ENCODE measurements around the gene NOD1.
A peak's percentile ranks its signal among the peaks of the same experiment; 100 is the strongest.
"Not testable (repeated sequence)": the region's sequence is repeated elsewhere in the genome, so short reads cannot be mapped to it uniquely, and the experiment has no call there.

The NOD1 gene

DNA sequence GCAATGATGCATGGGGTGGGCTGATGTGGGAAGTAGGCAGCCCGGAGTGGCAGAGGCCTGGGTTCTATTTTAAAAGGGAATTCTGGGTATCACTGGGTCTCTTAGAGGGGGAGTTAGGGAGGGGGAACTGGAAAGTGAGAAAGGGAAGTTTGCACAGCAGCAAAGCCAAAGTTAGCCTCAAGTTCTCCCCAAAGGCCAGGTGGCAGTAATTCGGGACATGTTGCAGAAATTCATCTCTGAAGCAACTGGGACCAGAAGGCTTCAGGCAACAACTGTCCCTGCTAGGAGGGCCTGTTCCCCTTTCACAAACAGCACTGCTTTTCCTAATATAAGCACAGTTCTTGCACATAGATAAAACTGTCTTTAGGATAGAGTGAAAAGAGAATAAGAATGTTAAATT lies 67.4 kb downstream of the NOD1 start:
- H3K4me1 ChIP-seq (ENCODE audit: insufficient read depth, low read length) = no peaks in the 10 kb centered on the region
- no peak overlapping the region for H3K4me3 ChIP-seq (ENCODE audit: low read length)
- H3K9ac ChIP-seq (ENCODE audit: low read depth, low read length) = no peak overlapping the region
- no peaks in the 10 kb centered on the region; the same call in 1 of the 2 replicates for H3K36me3 ChIP-seq (ENCODE audit: insufficient read depth, low read length)
- H3K27ac ChIP-seq (ENCODE audit: low read depth, low read length) = no peak overlapping the region
- peaks cover 12% of the 10 kb centered on the region for H3K9me3 ChIP-seq (ENCODE audit: insufficient read depth, low read depth, low read length)
- no peaks in the 10 kb centered on the region for H3K27me3 ChIP-seq (ENCODE audit: insufficient read depth, low read length)
- WGBS = 92% methylated on average over 2 of the region's 2 CpGs

GRCh38 chr7:30406664-30407425 lies 71.7 kb downstream of the NOD1 start:
- Histone ChIP-seq H3K9ac (ENCODE audit: low read depth, low read length) (no peak overlapping the region), H3K27me3 (ENCODE audit: insufficient read depth, low read length) (no peaks in the 10 kb centered on the region), H3K27ac (ENCODE audit: low read depth, low read length) (no peak overlapping the region), H3K4me1 (ENCODE audit: insufficient read depth, low read length) (no peaks in the 10 kb centered on the region), H3K9me3 (ENCODE audit: insufficient read depth, low read depth, low read length) (no peaks in the 10 kb centered on the region), H3K36me3 (ENCODE audit: insufficient read depth, low read length) (peaks cover 4% of the 10 kb centered on the region; the same call in 1 of the 2 replicates), H3K4me3 (ENCODE audit: low read length) (no peak overlapping the region)
- 96% methylated on average over 13 of the region's 13 CpGs for WGBS

- H3K9ac ChIP-seq (ENCODE audit: low read depth, low read length) = no peak overlapping the region
- H3K27ac ChIP-seq (ENCODE audit: low read depth, low read length) = no peak overlapping the region
- H3K9me3 ChIP-seq (ENCODE audit: insufficient read depth, low read depth, low read length) = no peaks in the 10 kb centered on the region
- H3K27me3 ChIP-seq (ENCODE audit: insufficient read depth, low read length) = no peaks in the 10 kb centered on the region
- WGBS = 90% methylated on average over 2 of the region's 2 CpGs
- H3K4me3 ChIP-seq (ENCODE audit: low read length) = no peak overlapping the region
- H3K36me3 ChIP-seq (ENCODE audit: insufficient read depth, low read length) = peaks cover 4% of the 10 kb centered on the region; the same call in 1 of the 2 replicates
- H3K4me1 ChIP-seq (ENCODE audit: insufficient read depth, low read length) = no peaks in the 10 kb centered on the region
Measured at GRCh38 chr7:30405179-30405578, 73.4 kb downstream of the NOD1 start.

GRCh38 chr7:30403477-30403876 lies 75.1 kb downstream of the NOD1 start:
- H3K27ac ChIP-seq (ENCODE audit: low read depth, low read length) = no peak overlapping the region
- no peaks in the 10 kb centered on the region for H3K4me1 ChIP-seq (ENCODE audit: insufficient read depth, low read length)
- 94% methylated on average over 3 of the region's 3 CpGs for WGBS
- no peak overlapping the region for H3K4me3 ChIP-seq (ENCODE audit: low read length)
- no peaks in the 10 kb centered on the region for H3K27me3 ChIP-seq (ENCODE audit: insufficient read depth, low read length)
- no peak overlapping the region for H3K9ac ChIP-seq (ENCODE audit: low read depth, low read length)
- no peaks in the 10 kb centered on the region for H3K9me3 ChIP-seq (ENCODE audit: insufficient read depth, low read depth, low read length)
- H3K36me3 ChIP-seq (ENCODE audit: insufficient read depth, low read length) = peaks cover 4% of the 10 kb centered on the region; the same call in 1 of the 2 replicates

GRCh38 chr7:30396389-30396788 lies 82.2 kb downstream of the NOD1 start:
- Histone ChIP-seq H3K9me3 (ENCODE audit: insufficient read depth, low read depth, low read length) (no peaks in the 10 kb centered on the region), H3K4me1 (ENCODE audit: insufficient read depth, low read length) (peaks cover 10% of the 10 kb centered on the region), H3K27ac (ENCODE audit: low read depth, low read length) (no peak overlapping the region), H3K4me3 (ENCODE audit: low read length) (no peak overlapping the region), H3K36me3 (ENCODE audit: insufficient read depth, low read length) (no peaks in the 10 kb centered on the region), H3K9ac (ENCODE audit: low read depth, low read length) (no peak overlapping the region), H3K27me3 (ENCODE audit: insufficient read depth, low read length) (no peaks in the 10 kb centered on the region)
- WGBS = 87% methylated on average over 7 of the region's 7 CpGs

DNA sequence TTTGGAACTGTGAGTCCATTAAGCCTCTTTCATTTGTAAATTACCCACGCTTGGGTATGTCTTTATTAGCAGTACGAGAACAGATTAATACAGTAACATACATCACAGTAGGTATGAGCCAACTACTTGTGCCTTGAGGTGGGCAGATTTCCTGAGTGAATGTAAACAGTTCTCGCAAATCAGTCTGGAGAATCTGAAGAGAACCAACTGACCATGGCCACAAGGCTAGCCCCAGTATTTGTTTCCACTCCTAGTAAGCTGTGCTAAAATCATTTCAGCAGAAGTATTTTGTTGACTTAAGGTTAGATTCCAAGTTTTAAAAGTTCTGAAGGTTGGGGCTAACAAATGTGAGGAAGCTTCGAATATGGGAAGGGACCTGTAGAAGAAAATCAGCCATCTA lies 82.9 kb downstream of the NOD1 start:
- WGBS = 82% methylated on average over 4 of the region's 4 CpGs
- Histone ChIP-seq H3K27me3 (ENCODE audit: insufficient read depth, low read length) (no peaks in the 10 kb centered on the region), H3K9me3 (ENCODE audit: insufficient read depth, low read depth, low read length) (no peaks in the 10 kb centered on the region), H3K36me3 (ENCODE audit: insufficient read depth, low read length) (no peaks in the 10 kb centered on the region), H3K4me1 (ENCODE audit: insufficient read depth, low read length) (peaks cover 17% of the 10 kb centered on the region), H3K9ac (ENCODE audit: low read depth, low read length) (no peak overlapping the region), H3K4me3 (ENCODE audit: low read length) (no peak overlapping the region), H3K27ac (ENCODE audit: low read depth, low read length) (no peak overlapping the region)

DNA sequence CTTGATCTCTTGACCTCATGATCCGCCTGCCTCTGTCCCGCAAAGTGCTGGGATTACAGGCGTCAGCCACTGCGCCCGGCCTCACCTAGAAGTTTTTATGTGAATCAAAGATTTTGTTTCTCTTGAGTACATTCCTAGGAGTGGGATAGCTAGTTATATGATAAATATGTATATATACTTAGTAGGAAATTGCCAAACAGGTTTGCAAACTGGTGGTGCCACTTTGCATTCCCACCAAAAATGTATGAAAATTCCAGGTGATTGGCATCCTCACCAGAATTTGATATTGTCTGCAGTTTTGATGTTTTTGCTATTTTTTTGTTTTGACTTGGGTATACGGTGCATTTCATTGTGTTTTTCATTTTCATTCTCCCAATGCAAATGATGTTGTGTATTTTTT lies 86.8 kb downstream of the NOD1 start:
- no peaks in the 10 kb centered on the region for H3K27me3 ChIP-seq (ENCODE audit: insufficient read depth, low read length)
- H3K9me3 ChIP-seq (ENCODE audit: insufficient read depth, low read depth, low read length) = no peaks in the 10 kb centered on the region
- no peak overlapping the region for H3K27ac ChIP-seq (ENCODE audit: low read depth, low read length)
- H3K9ac ChIP-seq (ENCODE audit: low read depth, low read length) = no peak overlapping the region
- H3K36me3 ChIP-seq (ENCODE audit: insufficient read depth, low read length) = no peaks in the 10 kb centered on the region
- no peak overlapping the region for H3K4me3 ChIP-seq (ENCODE audit: low read length)
- H3K4me1 ChIP-seq (ENCODE audit: insufficient read depth, low read length) = peaks cover 23% of the 10 kb centered on the region
- 95% methylated on average over 5 of the region's 6 CpGs for WGBS

GRCh38 chr7:30390736-30391636 lies 87.6 kb downstream of the NOD1 start:
- Histone ChIP-seq H3K4me3 (ENCODE audit: low read length) (peak overlapping the region; percentile 15; the same call in 1 of the 2 replicates), H3K4me1 (ENCODE audit: insufficient read depth, low read length) (peaks cover 23% of the 10 kb centered on the region), H3K36me3 (ENCODE audit: insufficient read depth, low read length) (no peaks in the 10 kb centered on the region), H3K27ac (ENCODE audit: low read depth, low read length) (peak overlapping the region; percentile 63; the same call in 1 of the 2 replicates), H3K9ac (ENCODE audit: low read depth, low read length) (peak overlapping the region; percentile 20; the same call in 1 of the 2 replicates), H3K9me3 (ENCODE audit: insufficient read depth, low read depth, low read length) (no peaks in the 10 kb centered on the region), H3K27me3 (ENCODE audit: insufficient read depth, low read length) (no peaks in the 10 kb centered on the region)
- WGBS = 57% methylated on average over 7 of the region's 8 CpGs

DNA sequence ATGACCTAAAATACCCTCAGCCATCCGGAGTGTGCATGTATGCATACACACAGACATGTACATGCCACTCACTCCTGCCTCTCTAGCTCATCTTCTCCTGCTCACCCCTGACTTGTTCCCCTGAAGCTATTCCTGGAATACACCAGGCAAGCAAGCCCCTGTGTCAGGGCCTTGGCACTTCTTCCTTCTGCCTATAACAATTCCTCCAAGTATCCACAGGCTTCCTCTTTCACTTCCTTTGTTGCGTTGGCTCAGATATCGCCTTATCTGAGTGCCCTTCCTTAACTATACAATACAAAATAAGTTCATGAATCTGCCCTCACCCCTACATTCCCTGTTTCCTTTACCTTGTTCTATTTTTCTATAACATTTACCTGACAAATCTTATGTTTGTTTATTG lies 88.8 kb downstream of the NOD1 start:
- no peaks in the 10 kb centered on the region for H3K27me3 ChIP-seq (ENCODE audit: insufficient read depth, low read length)
- H3K4me3 ChIP-seq (ENCODE audit: low read length) = no peak overlapping the region

GRCh38 chr7:30382607-30383006 lies 96.0 kb downstream of the NOD1 start:
- Histone ChIP-seq H3K9me3 (ENCODE audit: insufficient read depth, low read depth, low read length) (no peaks in the 10 kb centered on the region), H3K36me3 (ENCODE audit: insufficient read depth, low read length) (no peaks in the 10 kb centered on the region), H3K9ac (ENCODE audit: low read depth, low read length) (no peak overlapping the region), H3K4me3 (ENCODE audit: low read length) (no peak overlapping the region), H3K4me1 (ENCODE audit: insufficient read depth, low read length) (no peaks in the 10 kb centered on the region), H3K27me3 (ENCODE audit: insufficient read depth, low read length) (no peaks in the 10 kb centered on the region), H3K27ac (ENCODE audit: low read depth, low read length) (no peak overlapping the region)
- 100% methylated on average over 1 of the region's 1 CpG for WGBS

More for the DNA sequence above, 88.8 kb downstream of the NOD1 start:
- H3K27ac ChIP-seq (ENCODE audit: low read depth, low read length) = no peak overlapping the region
- H3K9ac ChIP-seq (ENCODE audit: low read depth, low read length) = no peak overlapping the region
- H3K9me3 ChIP-seq (ENCODE audit: insufficient read depth, low read depth, low read length) = no peaks in the 10 kb centered on the region
- H3K4me1 ChIP-seq (ENCODE audit: insufficient read depth, low read length) = peaks cover 15% of the 10 kb centered on the region
- WGBS = 89% methylated on average over 3 of the region's 3 CpGs
- H3K36me3 ChIP-seq (ENCODE audit: insufficient read depth, low read length) = no peaks in the 10 kb centered on the region

- not testable (repeated sequence) for H3K4me3 ChIP-seq (ENCODE audit: low read length); H3K36me3 ChIP-seq (ENCODE audit: insufficient read depth, low read length); H3K4me1 ChIP-seq (ENCODE audit: insufficient read depth, low read length); H3K27ac ChIP-seq (ENCODE audit: low read depth, low read length); H3K9ac ChIP-seq (ENCODE audit: low read depth, low read length); H3K9me3 ChIP-seq (ENCODE audit: insufficient read depth, low read depth, low read length); H3K27me3 ChIP-seq (ENCODE audit: insufficient read depth, low read length)
- 89% methylated on average over 2 of the region's 4 CpGs for WGBS
Measured at GRCh38 chr7:30380824-30381223, 97.8 kb downstream of the NOD1 start.
